ENCODE measurements around the gene FAM222B.

Gene FAM222B

DNA sequence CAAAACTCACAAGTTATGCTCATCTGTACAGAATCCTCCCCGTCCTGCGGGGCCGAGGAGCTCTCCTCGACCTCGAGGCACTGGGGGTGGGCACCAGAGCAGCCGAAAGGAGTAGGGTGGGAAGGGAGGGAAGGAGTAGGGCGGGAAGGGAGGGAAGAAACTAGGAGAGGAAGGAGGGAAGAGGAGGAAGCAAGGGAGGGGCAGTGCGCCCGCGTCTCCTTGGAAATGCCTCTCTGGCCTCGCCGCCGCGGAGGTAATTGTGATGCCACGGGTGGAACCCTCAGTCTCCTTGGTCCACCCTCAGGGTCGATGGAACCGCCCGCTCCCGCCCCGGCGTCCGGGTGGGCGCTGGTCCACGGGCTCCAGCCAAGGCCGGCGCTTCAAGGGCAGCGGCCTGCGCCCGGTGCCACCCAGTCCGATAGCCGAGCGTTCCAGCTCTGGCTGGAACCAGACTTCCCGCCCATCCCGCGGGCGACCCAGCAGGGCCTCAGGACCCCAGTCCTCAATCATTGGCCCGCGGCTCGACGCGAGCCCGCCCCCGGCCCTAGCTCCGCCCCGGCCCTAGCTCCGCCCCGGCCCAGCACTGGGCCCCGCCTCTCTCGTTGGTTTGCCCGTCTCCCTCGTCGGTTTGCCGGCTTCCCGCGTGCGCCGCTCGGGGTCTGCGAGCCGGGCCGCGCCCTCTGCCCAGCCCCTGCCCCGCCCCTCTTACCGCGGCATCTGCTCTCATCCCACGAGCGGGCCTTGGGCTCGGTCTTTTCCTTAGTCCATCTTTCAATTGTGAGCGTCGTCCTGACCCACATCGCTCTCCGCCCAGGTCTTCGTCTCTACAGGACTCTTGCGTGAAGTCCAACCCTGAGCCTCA is 131.5 kb downstream of the FAM222B start:
- Histone ChIP-seq H3K27me3 (ENCODE audit: low read length) (no peaks in the 10 kb centered on the region), H3K9me3 (ENCODE audit: insufficient read depth, low read length) (no peaks in the 10 kb centered on the region), H3F3A (ENCODE audit: insufficient read depth) (peaks cover 9% of the 10 kb centered on the region), H3K9me2 (replicated peaks; ENCODE audit: insufficient read depth, low read length) (no peaks in the 10 kb centered on the region), H2AFZ (ENCODE audit: low read depth, low read length, severe bottlenecking) (peak overlapping the region; percentile 88), H3K9ac (ENCODE audit: low read length) (peak overlapping the region; percentile 69), H4K20me1 (ENCODE audit: low read depth, low read length) (no peaks in the 10 kb centered on the region), H3K36me3 (ENCODE audit: low read length) (no peaks in the 10 kb centered on the region), H3K4me3 (ENCODE audit: insufficient read depth, low read length, poor library complexity, severe bottlenecking) (peak overlapping the region; percentile 70), H3K4me2 (ENCODE audit: low read depth, low read length, poor library complexity, severe bottlenecking) (peak overlapping the region; percentile 90), H3K79me2 (ENCODE audit: insufficient read depth, low read length) (no peaks in the 10 kb centered on the region), H3K27ac (ENCODE audit: low read depth, low read length) (peak overlapping the region; percentile 47)
- no peak for TF ChIP-seq EZH2phosphoT487 (conservative IDR thresholded peaks at IDR 0.05; ENCODE audit: low read length)
- TF ChIP-seq, protein P1, sequence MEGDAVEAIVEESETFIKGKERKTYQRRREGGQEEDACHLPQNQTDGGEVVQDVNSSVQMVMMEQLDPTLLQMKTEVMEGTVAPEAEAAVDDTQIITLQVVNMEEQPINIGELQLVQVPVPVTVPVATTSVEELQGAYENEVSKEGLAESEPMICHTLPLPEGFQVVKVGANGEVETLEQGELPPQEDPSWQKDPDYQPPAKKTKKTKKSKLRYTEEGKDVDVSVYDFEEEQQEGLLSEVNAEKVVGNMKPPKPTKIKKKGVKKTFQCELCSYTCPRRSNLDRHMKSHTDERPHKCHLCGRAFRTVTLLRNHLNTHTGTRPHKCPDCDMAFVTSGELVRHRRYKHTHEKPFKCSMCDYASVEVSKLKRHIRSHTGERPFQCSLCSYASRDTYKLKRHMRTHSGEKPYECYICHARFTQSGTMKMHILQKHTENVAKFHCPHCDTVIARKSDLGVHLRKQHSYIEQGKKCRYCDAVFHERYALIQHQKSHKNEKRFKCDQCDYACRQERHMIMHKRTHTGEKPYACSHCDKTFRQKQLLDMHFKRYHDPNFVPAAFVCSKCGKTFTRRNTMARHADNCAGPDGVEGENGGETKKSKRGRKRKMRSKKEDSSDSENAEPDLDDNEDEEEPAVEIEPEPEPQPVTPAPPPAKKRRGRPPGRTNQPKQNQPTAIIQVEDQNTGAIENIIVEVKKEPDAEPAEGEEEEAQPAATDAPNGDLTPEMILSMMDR (IDR thresholded peaks at IDR 0.05; ENCODE audit: insufficient read depth, low read length, poor library complexity, severe bottlenecking): no peak

DNA sequence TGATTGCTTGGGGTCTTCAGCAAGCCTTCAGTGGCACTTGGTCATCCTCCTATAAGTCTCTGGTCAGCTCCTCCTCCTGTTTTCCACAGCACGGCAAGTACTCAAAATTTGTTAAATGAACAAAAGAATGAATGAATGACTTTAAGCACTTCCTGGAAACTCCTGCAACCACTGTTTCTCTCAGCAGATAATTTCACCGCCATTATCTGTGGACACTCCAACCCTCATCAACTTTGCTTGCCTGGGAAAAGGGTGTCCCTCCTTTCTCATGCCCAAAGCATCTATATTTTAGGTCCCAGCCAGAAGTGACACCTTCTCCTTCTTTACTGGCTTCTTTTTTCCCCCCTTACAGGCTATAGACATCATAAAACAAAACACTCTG is 135.3 kb downstream of the FAM222B start:
- TF ChIP-seq EZH2phosphoT487 (conservative IDR thresholded peaks at IDR 0.05; ENCODE audit: low read length): no peak
- TF ChIP-seq, protein P1 (IDR thresholded peaks at IDR 0.05; ENCODE audit: insufficient read depth, low read length, poor library complexity, severe bottlenecking): no peak
- no peaks in the 10 kb centered on the region for H3K79me2 ChIP-seq (ENCODE audit: insufficient read depth, low read length)
- no peaks in the 10 kb centered on the region for H4K20me1 ChIP-seq (ENCODE audit: low read depth, low read length)
- no peak overlapping the region for H3K27ac ChIP-seq (ENCODE audit: low read depth, low read length)
- H3K9ac ChIP-seq (ENCODE audit: low read length): no peak overlapping the region
- H3K4me2 ChIP-seq (ENCODE audit: low read depth, low read length, poor library complexity, severe bottlenecking): no peak overlapping the region
- H3K4me3 ChIP-seq (ENCODE audit: insufficient read depth, low read length, poor library complexity, severe bottlenecking): no peak overlapping the region
- H3F3A ChIP-seq (ENCODE audit: insufficient read depth): peaks cover 5% of the 10 kb centered on the region
- H3K9me3 ChIP-seq (ENCODE audit: insufficient read depth, low read length): no peaks in the 10 kb centered on the region
- no peaks in the 10 kb centered on the region for H3K36me3 ChIP-seq (ENCODE audit: low read length)
- no peak overlapping the region for H2AFZ ChIP-seq (ENCODE audit: low read depth, low read length, severe bottlenecking)
- H3K9me2 ChIP-seq (replicated peaks; ENCODE audit: insufficient read depth, low read length): no peaks in the 10 kb centered on the region
- no peaks in the 10 kb centered on the region for H3K27me3 ChIP-seq (ENCODE audit: low read length)

DNA sequence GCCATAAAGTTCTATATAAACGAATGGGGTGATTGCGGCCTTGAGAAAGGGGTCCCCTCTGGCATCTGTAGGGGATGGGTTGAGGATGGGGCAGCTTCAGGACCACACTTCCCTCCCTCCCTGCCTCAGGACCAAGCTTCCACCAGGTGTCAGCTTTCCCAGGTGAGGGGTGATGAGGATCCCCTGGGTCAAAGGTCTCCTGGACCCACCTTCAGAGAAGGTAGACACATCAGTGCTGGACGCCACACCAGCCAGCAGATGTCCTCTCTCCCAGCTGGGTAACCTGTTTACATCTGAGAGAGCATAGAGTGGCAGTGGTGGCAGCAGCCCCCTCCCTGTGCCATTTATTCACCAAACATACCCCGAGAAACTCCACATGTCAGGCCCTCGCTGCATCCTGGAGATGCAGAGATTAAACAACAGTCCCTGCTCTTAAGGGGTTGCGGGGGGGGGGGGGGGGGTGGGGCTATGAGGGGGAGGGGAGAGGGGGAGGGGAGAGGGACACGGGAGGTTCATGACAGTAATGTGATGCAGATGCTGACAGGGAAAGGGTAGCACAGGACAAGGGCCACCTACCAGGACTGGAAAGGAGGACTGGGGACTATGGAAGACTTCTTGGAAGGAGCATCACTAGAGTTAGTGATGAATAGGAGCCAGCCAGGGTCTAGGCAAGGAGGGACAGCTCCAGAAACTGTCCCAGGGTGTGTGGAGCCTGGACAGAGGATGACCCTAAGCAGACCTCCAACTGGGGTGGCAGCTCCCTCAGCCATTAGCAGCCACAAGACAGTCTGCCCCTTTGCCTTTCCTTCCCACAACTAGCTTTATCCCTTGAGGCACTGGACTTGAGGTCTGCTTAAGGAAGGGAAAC is 135.9 kb downstream of the FAM222B start:
- Histone ChIP-seq H3K4me3 (ENCODE audit: insufficient read depth, low read length, poor library complexity, severe bottlenecking) (no peak overlapping the region), H3K4me2 (ENCODE audit: low read depth, low read length, poor library complexity, severe bottlenecking) (no peak overlapping the region), H3K9ac (ENCODE audit: low read length) (no peak overlapping the region), H3K9me2 (replicated peaks; ENCODE audit: insufficient read depth, low read length) (no peaks in the 10 kb centered on the region), H3K79me2 (ENCODE audit: insufficient read depth, low read length) (no peaks in the 10 kb centered on the region), H3K27me3 (ENCODE audit: low read length) (no peaks in the 10 kb centered on the region), H4K20me1 (ENCODE audit: low read depth, low read length) (no peaks in the 10 kb centered on the region), H2AFZ (ENCODE audit: low read depth, low read length, severe bottlenecking) (no peak overlapping the region), H3F3A (ENCODE audit: insufficient read depth) (no peaks in the 10 kb centered on the region; the same call in 1 of the 2 replicates), H3K36me3 (ENCODE audit: low read length) (no peaks in the 10 kb centered on the region), H3K27ac (ENCODE audit: low read depth, low read length) (no peak overlapping the region), H3K9me3 (ENCODE audit: insufficient read depth, low read length) (no peaks in the 10 kb centered on the region)
- TF ChIP-seq, protein P1 (IDR thresholded peaks at IDR 0.05; ENCODE audit: insufficient read depth, low read length, poor library complexity, severe bottlenecking): no peak
- TF ChIP-seq EZH2phosphoT487 (conservative IDR thresholded peaks at IDR 0.05; ENCODE audit: low read length): no peak

Data from SU-DHL-6 (cell line).